GM21737 (cell line): ENCODE results near the gene FBXO2.

ENCODE experiments used
- ATAC-seq: cut with Tn5 transposase; IDR thresholded peaks from one replicate; pipeline ENCODE4 v1.9.1; 2021; ENCODE audit warnings: mild to moderate bottlenecking, moderate library complexity; ENCODE audit not compliant: unreplicated experiment

The FBXO2 gene

GRCh38 chr1:11599891-11600576, 54.2 kb downstream of the FBXO2 start:
- no peak for ATAC-seq

- no peak for ATAC-seq
Observed at GRCh38 chr1:11598461-11598860, 55.8 kb downstream of the FBXO2 start.
